ENCODE results near the gene TNFAIP3.
A peak's percentile ranks its signal among the peaks of the same experiment; 100 is the strongest.

Gene TNFAIP3

DNA sequence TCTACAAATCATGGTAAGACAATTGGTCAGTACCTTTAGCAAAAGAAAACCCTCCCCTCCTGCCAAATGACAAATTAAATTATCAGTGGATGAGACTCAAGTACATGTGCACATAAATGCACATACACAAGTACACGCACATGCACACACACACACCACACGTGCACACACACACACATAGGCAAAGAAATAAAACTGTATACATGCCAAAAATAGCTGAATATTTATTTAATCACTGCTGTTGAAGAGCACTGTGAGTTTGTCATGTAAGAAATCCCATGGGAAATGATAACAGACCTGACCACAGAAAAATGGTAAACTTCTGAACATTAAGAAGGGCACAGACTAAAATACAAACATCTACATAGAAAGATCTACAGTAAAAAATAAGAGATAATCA is 46.6 kb upstream of the TNFAIP3 start:
- ATAC-seq (ENCODE audit: insufficient read depth, low read depth) = no peak
- Histone ChIP-seq H3K36me3 (ENCODE audit: insufficient read depth, low read length) (no peaks in the 10 kb centered on the region), H3K4me2 (ENCODE audit: insufficient read depth, low read length) (peak overlapping the region; percentile 33), H2AFZ (ENCODE audit: low read depth, low read length) (peak overlapping the region; percentile 44), H4K20me1 (ENCODE audit: insufficient read depth, low read length) (no peaks in the 10 kb centered on the region), H3K9ac (ENCODE audit: low read depth, low read length) (peak overlapping the region; percentile 43), H3K4me1 (ENCODE audit: insufficient read depth, low read length) (peaks cover 72% of the 10 kb centered on the region), H3K79me2 (ENCODE audit: insufficient read depth, low read length) (no peaks in the 10 kb centered on the region), H3K9me3 (ENCODE audit: insufficient read depth, low read length, severe bottlenecking) (no peaks in the 10 kb centered on the region), H3K27ac (ENCODE audit: low read length) (peak overlapping the region; percentile 80), H3K27me3 (ENCODE audit: insufficient read depth, low read length, poor library complexity) (no peaks in the 10 kb centered on the region), H3K4me3 (ENCODE audit: low read depth in 1 of 2, low read length in 2 of 2) (no peak overlapping the region)
- no peak for DNase-seq
- TF ChIP-seq EZH2 (IDR thresholded peaks at IDR 0.05; ENCODE audit: borderline replicate concordance, low read depth, low read length, severe bottlenecking) = no peak
- TF ChIP-seq, protein P1, sequence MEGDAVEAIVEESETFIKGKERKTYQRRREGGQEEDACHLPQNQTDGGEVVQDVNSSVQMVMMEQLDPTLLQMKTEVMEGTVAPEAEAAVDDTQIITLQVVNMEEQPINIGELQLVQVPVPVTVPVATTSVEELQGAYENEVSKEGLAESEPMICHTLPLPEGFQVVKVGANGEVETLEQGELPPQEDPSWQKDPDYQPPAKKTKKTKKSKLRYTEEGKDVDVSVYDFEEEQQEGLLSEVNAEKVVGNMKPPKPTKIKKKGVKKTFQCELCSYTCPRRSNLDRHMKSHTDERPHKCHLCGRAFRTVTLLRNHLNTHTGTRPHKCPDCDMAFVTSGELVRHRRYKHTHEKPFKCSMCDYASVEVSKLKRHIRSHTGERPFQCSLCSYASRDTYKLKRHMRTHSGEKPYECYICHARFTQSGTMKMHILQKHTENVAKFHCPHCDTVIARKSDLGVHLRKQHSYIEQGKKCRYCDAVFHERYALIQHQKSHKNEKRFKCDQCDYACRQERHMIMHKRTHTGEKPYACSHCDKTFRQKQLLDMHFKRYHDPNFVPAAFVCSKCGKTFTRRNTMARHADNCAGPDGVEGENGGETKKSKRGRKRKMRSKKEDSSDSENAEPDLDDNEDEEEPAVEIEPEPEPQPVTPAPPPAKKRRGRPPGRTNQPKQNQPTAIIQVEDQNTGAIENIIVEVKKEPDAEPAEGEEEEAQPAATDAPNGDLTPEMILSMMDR (IDR thresholded peaks at IDR 0.05; ENCODE audit: borderline replicate concordance, extremely low read depth, low read length, poor library complexity, severe bottlenecking) = no peak

DNA sequence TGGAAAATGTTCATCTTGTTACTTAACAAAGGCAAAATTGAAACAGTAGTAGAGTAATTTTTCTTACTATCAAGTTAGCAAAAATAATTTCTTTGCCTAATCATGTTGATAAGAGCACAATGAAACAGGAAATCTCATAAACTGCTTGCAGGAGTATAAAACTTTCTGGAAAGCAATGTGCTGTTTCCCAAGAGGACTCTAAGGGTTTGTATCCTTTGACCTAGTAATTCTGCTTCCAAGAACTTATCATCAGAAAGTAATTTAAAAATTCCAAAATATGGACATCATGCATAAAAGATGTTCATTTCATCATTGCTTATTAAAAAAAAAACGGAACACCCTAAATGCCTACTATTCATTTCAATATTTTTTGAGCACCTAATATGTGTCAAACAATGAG is 46.1 kb upstream of the TNFAIP3 start:
- Histone ChIP-seq H3K4me1 (ENCODE audit: insufficient read depth, low read length) (peaks cover 75% of the 10 kb centered on the region), H2AFZ (ENCODE audit: low read depth, low read length) (no peak overlapping the region), H3K36me3 (ENCODE audit: insufficient read depth, low read length) (no peaks in the 10 kb centered on the region), H3K4me3 (ENCODE audit: low read depth in 1 of 2, low read length in 2 of 2) (no peak overlapping the region), H4K20me1 (ENCODE audit: insufficient read depth, low read length) (no peaks in the 10 kb centered on the region), H3K9ac (ENCODE audit: low read depth, low read length) (no peak overlapping the region), H3K79me2 (ENCODE audit: insufficient read depth, low read length) (no peaks in the 10 kb centered on the region), H3K4me2 (ENCODE audit: insufficient read depth, low read length) (no peak overlapping the region), H3K9me3 (ENCODE audit: insufficient read depth, low read length, severe bottlenecking) (no peaks in the 10 kb centered on the region), H3K27ac (ENCODE audit: low read length) (no peak overlapping the region; the same call in 1 of the 2 replicates), H3K27me3 (ENCODE audit: insufficient read depth, low read length, poor library complexity) (no peaks in the 10 kb centered on the region)
- no peak for ATAC-seq (ENCODE audit: insufficient read depth, low read depth)
- TF ChIP-seq EZH2 (IDR thresholded peaks at IDR 0.05; ENCODE audit: borderline replicate concordance, low read depth, low read length, severe bottlenecking) = no peak
- TF ChIP-seq, protein P1 (IDR thresholded peaks at IDR 0.05; ENCODE audit: borderline replicate concordance, extremely low read depth, low read length, poor library complexity, severe bottlenecking) = no peak
- DNase-seq = no peak

DNA sequence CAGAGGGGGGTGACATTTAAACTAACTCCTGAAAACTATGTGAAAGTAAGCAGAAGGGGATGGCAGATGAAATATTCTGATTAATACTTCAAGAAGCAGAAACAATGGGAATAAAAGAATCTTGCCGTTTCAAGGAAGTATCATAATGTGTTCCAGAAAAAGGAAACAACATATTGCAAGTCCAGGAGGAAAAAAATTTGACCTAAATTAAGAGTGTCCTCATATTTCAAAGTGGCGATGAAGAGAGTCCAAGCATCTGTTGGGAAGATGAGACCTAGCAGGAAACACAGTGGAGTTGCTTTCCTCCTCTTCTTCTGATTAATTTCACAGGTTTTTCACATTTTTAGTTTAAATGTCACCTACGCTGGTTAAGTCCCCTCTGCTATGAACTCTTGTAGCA is 45.6 kb upstream of the TNFAIP3 start:
- Histone ChIP-seq H3K36me3 (ENCODE audit: insufficient read depth, low read length) (no peaks in the 10 kb centered on the region), H3K4me2 (ENCODE audit: insufficient read depth, low read length) (no peak overlapping the region), H4K20me1 (ENCODE audit: insufficient read depth, low read length) (no peaks in the 10 kb centered on the region), H3K79me2 (ENCODE audit: insufficient read depth, low read length) (no peaks in the 10 kb centered on the region), H3K27ac (ENCODE audit: low read length) (no peak overlapping the region), H3K4me3 (ENCODE audit: low read depth in 1 of 2, low read length in 2 of 2) (no peak overlapping the region), H2AFZ (ENCODE audit: low read depth, low read length) (no peak overlapping the region), H3K9ac (ENCODE audit: low read depth, low read length) (no peak overlapping the region), H3K4me1 (ENCODE audit: insufficient read depth, low read length) (peaks cover 71% of the 10 kb centered on the region), H3K9me3 (ENCODE audit: insufficient read depth, low read length, severe bottlenecking) (no peaks in the 10 kb centered on the region), H3K27me3 (ENCODE audit: insufficient read depth, low read length, poor library complexity) (no peaks in the 10 kb centered on the region)
- ATAC-seq (ENCODE audit: insufficient read depth, low read depth) = no peak
- no peak for TF ChIP-seq EZH2 (IDR thresholded peaks at IDR 0.05; ENCODE audit: borderline replicate concordance, low read depth, low read length, severe bottlenecking)
- TF ChIP-seq, protein P1 (IDR thresholded peaks at IDR 0.05; ENCODE audit: borderline replicate concordance, extremely low read depth, low read length, poor library complexity, severe bottlenecking) = no peak
- DNase-seq = no peak
